ENCODE results near the gene ANKRD12.

Gene ANKRD12

DNA sequence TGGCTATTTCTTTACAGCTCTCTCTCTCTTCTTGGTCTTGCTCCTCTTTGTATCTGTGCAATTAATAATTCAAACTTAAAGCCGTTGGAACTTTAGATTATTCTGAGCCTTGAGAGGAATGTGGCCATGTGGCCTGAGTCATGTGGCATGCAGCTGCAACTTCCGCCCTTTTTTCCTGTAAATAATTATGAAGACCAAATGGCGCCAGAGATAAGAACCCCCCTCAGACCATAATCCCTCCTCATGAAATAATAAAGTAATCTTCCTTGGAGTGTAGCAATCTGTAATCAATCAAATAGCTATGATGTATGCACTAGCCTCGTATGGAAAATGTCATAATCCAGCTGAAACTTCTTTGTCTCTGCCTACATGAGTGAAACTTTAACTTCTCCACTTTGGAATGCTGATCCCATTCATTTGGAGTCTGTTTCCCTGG is 184.5 kb downstream of the ANKRD12 start:
- no peak for DNase-seq (ENCODE audit: low read depth)
- no peak overlapping the region for H3K4me3 ChIP-seq (ENCODE audit: low read depth, low read length)
- in situ Hi-C loops (cut with HindIII; ENCODE audit: low sequenced_read_pairs), result no loop called here
- TF ChIP-seq, protein P1, sequence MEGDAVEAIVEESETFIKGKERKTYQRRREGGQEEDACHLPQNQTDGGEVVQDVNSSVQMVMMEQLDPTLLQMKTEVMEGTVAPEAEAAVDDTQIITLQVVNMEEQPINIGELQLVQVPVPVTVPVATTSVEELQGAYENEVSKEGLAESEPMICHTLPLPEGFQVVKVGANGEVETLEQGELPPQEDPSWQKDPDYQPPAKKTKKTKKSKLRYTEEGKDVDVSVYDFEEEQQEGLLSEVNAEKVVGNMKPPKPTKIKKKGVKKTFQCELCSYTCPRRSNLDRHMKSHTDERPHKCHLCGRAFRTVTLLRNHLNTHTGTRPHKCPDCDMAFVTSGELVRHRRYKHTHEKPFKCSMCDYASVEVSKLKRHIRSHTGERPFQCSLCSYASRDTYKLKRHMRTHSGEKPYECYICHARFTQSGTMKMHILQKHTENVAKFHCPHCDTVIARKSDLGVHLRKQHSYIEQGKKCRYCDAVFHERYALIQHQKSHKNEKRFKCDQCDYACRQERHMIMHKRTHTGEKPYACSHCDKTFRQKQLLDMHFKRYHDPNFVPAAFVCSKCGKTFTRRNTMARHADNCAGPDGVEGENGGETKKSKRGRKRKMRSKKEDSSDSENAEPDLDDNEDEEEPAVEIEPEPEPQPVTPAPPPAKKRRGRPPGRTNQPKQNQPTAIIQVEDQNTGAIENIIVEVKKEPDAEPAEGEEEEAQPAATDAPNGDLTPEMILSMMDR (IDR thresholded peaks at IDR 0.05; ENCODE audit: low read depth, low read length, missing control alignments), result no peak

DNA sequence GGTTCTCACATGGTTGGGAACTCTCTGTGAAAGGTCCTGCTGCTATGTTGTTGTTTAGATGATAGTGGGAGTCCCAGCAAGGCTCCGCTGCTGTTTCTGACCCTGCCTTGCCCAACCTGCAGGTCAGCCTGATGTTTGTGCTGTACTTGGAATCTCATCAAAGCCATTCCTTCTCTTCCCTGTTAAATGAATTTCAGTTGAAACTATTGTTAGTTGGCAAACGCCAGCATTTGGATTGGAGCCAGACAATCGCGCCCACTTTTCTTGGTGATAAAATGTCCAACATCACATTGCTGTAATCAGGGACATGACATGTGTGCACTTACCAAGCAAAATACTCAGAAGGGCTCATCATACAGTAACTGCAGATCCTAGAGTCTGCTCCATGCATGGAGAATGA is 185.2 kb downstream of the ANKRD12 start:
- DNase-seq (ENCODE audit: low read depth), result no peak
- in situ Hi-C loops (cut with HindIII; ENCODE audit: low sequenced_read_pairs), result no loop called here
- TF ChIP-seq, protein P1 (IDR thresholded peaks at IDR 0.05; ENCODE audit: low read depth, low read length, missing control alignments), result no peak
- H3K4me3 ChIP-seq (ENCODE audit: low read depth, low read length), result no peak overlapping the region

GRCh38 chr18:9322744-9323143 is 186.2 kb downstream of the ANKRD12 start:
- TF ChIP-seq, protein P1 (IDR thresholded peaks at IDR 0.05; ENCODE audit: low read depth, low read length, missing control alignments), result no peak
- DNase-seq (ENCODE audit: low read depth), result no peak
- H3K4me3 ChIP-seq (ENCODE audit: low read depth, low read length), result no peak overlapping the region
- in situ Hi-C loops (cut with HindIII; ENCODE audit: low sequenced_read_pairs), result no loop called here

DNA sequence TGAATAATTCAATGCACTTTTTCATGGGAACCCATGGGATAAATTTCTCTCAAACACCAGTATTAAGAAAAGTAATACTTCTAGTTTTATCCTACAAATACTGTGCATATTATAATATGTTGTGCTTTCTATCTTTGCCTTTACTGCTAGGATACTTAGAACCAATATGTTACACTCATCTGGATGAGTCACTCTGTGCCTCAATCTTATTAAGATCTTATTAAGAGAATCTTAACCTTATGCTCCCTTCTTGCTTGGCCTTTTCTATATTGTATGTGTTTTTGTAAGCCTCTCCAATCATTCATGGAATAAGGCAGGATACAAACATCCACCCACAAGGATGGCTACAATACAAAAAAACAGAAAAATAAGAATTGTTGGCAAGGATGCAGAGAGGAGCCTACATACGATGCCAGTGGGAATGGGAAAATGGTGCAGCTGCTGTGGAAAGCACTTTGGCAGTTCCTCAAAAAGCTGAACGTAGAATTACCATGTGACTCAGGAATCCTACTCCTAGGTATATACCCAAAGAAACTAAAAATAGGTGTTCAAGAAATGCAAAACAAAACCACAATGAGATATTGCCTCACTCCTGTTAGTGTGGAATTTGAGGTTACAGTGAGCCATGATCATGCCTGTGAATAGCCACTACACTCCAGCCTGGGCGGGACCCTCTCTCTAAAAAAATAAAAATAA is 187.3 kb downstream of the ANKRD12 start:
- TF ChIP-seq, protein P1 (IDR thresholded peaks at IDR 0.05; ENCODE audit: low read depth, low read length, missing control alignments), result no peak
- DNase-seq (ENCODE audit: low read depth), result peak; percentile 72
- in situ Hi-C loops (cut with HindIII; ENCODE audit: low sequenced_read_pairs), result no loop called here
- no peak overlapping the region for H3K4me3 ChIP-seq (ENCODE audit: low read depth, low read length)

DNA sequence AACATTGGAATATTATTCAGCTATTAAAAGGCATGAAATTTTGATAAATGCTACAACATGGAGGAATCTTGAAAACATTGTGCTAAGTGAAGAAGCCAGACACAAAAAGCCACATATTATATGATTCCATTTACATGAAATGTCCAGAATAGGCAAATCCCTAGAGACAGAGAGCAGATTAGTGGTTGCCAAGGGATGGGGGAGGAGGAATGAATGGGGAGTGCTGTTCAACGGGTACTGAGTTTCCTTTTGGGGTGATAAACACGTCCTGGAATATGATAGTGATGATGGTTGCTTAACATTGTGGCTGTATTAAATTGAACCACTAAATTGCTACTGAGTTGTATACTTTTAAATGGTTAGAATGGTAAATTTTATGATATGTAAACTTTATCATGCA is 189.1 kb downstream of the ANKRD12 start:
- no peak overlapping the region for H3K4me3 ChIP-seq (ENCODE audit: low read depth, low read length)
- TF ChIP-seq, protein P1 (IDR thresholded peaks at IDR 0.05; ENCODE audit: low read depth, low read length, missing control alignments), result no peak
- in situ Hi-C loops (cut with HindIII; ENCODE audit: low sequenced_read_pairs), result no loop called here
- DNase-seq (ENCODE audit: low read depth), result no peak

- TF ChIP-seq, protein P1 (IDR thresholded peaks at IDR 0.05; ENCODE audit: low read depth, low read length, missing control alignments), result no peak
- in situ Hi-C loops (cut with HindIII; ENCODE audit: low sequenced_read_pairs), result no loop called here
- H3K4me3 ChIP-seq (ENCODE audit: low read depth, low read length), result no peak overlapping the region
- DNase-seq (ENCODE audit: low read depth), result no peak
Observed at GRCh38 chr18:9328776-9329175, 192.2 kb downstream of the ANKRD12 start.

All from astrocyte of the cerebellum (primary cell).